Prostate gland (tissue), 2 donors: ENCODE results near the gene GUCY1A2. TPM values are rescaled to one million over a fixed set of nuclear protein-coding genes. Genes with fewer than 3 reads are reported as not detected.

ENCODE experiments used
- DNase-seq: peaks from one replicate; pipeline ENCODE4 v3.0.0-alpha.2; 2019; ENCODE audit warnings: low spot score
- H3K27ac ChIP-seq, 2 donors: fragments of 200-600 bp; sonication (generic); 2 replicates each; pipeline ENCODE4 v1.5.1; 2017 to 2019
- H3K27me3 ChIP-seq: fragments of 200-600 bp; sonication (generic); replicated peaks from 2 replicates; pipeline ENCODE4 v1.5.1; 2019; ENCODE audit not compliant: insufficient read depth
- H3K36me3 ChIP-seq, 2 donors: fragments of 200-600 bp; sonication (generic); 1 replicate in 1 of 2; 2 replicates in 1 of 2; pipeline versions ENCODE4 v1.5.1 to v1.8.1; 2017 to 2019
- H3K4me1 ChIP-seq: fragments of 200-600 bp; sonication (generic); replicated peaks from 2 replicates; pipeline ENCODE4 v1.5.1; 2019
- H3K4me3 ChIP-seq, 2 donors: fragments of 200-600 bp; sonication (generic); 2 replicates each; pipeline ENCODE4 v1.5.1; 2017 to 2019
- H3K9me3 ChIP-seq: fragments of 200-600 bp; sonication (generic); 2 replicates; pipeline ENCODE4 v1.5.1; 2017
- POLR2A ChIP-seq: fragments of 450-650 bp; IDR thresholded peaks from one replicate; pipeline ENCODE4 v1.6.1; 2016; ENCODE audit warnings: antibody characterized with exemption, mild to moderate bottlenecking
- POLR2AphosphoS5 ChIP-seq: sonication (generic); formaldehyde crosslinking; IDR thresholded peaks from one replicate; pipeline ENCODE4 v1.6.1; 2017; ENCODE audit warnings: antibody characterized with exemption
- WGBS: methylation state at CpG from one replicate; pipeline ENCODE4 v1.1.5; 2018; 5-methylcytosine and 5-hydroxymethylcytosine counted together
- intact Hi-C: fragments of 100-400 bp; cut with DNase I; formaldehyde crosslinking; loops from one replicate; pipeline ENCODE4 v1.14.2; 2022
- total RNA-seq, 2 donors: library from RNA; depleted of rRNA; stranded (reverse); fragments of >200 nt; gene quantifications; one replicate each; pipeline ENCODE4 v1.1.0, GENCODE V29; 2016
- TF ChIP-seq, protein P1 (sequence below), 4 experiments: fragments of 200-600 bp in 2 of 4; fragments of 450-650 bp in 2 of 4; sonication (generic) in 2 of 4; IDR thresholded peaks; 1 replicate in 3 of 4; 2 replicates in 1 of 4; pipeline ENCODE4 v1.5.1; 2016 to 2019; ENCODE audit warnings: antibody characterized with exemption in 4 of 4, mild to moderate bottlenecking in 2 of 4, moderate library complexity in 2 of 4

The GUCY1A2 gene
- total RNA-seq, 2 donors from 2014 or later: 1.2 to 15.3 TPM

DNA sequence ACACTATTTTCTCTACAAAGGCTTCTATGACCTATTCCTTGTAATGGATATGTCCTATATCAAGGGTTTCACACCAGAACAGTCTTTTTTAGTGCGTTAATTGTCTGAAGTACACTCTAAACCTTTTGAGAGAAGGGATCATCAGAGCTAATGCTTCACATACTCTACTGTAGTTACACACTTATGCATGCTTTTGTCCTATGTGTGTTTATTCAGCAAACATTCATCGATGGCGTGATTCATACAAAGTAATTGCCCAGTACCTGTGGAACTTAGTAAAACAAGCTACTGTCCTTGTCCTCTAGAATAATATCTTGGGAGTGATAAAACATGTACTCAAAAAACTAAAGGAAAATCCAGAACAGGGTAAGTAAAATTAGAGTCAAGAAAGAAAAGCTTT is 139.2 kb downstream of the GUCY1A2 start:
- TF ChIP-seq, protein P1, sequence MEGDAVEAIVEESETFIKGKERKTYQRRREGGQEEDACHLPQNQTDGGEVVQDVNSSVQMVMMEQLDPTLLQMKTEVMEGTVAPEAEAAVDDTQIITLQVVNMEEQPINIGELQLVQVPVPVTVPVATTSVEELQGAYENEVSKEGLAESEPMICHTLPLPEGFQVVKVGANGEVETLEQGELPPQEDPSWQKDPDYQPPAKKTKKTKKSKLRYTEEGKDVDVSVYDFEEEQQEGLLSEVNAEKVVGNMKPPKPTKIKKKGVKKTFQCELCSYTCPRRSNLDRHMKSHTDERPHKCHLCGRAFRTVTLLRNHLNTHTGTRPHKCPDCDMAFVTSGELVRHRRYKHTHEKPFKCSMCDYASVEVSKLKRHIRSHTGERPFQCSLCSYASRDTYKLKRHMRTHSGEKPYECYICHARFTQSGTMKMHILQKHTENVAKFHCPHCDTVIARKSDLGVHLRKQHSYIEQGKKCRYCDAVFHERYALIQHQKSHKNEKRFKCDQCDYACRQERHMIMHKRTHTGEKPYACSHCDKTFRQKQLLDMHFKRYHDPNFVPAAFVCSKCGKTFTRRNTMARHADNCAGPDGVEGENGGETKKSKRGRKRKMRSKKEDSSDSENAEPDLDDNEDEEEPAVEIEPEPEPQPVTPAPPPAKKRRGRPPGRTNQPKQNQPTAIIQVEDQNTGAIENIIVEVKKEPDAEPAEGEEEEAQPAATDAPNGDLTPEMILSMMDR (IDR thresholded peaks at IDR 0.05): no peak
- TF ChIP-seq POLR2AphosphoS5 (no peak), POLR2A (no peak)
- Histone ChIP-seq H3K4me3 (no peak overlapping the region), H3K27ac (no peak overlapping the region), H3K27me3 (no peaks in the 10 kb centered on the region), H3K36me3 (no peaks in the 10 kb centered on the region), H3K9me3 (no peaks in the 10 kb centered on the region), H3K4me1 (no peaks in the 10 kb centered on the region)
- 70% methylated on average over 3 of the region's 3 CpGs for WGBS
- intact Hi-C loops: no loop called here
- no peak for DNase-seq

DNA sequence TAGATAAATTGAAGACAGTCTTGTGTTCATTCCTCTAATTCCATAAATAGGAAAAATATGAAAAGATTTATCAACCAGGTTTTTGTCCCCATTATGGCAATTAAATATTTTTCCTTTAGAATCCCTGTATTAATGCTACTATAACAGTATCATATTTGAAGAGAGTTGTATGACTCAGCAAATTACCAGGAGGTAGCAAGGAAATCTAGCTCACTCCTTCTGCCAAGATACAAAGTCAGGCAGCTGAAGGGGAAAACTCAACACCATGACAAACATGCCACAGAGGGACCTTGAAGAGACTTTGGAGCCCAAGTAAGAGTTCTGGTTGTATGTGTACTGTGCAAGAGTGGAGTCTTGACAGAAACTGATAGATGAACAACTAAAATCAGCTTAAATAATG is 143.3 kb downstream of the GUCY1A2 start:
- Histone ChIP-seq H3K4me1 (no peaks in the 10 kb centered on the region), H3K4me3 (no peak overlapping the region), H3K36me3 (no peaks in the 10 kb centered on the region), H3K9me3 (no peaks in the 10 kb centered on the region), H3K27me3 (no peaks in the 10 kb centered on the region), H3K27ac (no peak overlapping the region)
- DNase-seq: no peak
- TF ChIP-seq, protein P1 (IDR thresholded peaks at IDR 0.05): no peak
- TF ChIP-seq POLR2AphosphoS5 (no peak), POLR2A (no peak)
- intact Hi-C loops: no loop called here

DNA sequence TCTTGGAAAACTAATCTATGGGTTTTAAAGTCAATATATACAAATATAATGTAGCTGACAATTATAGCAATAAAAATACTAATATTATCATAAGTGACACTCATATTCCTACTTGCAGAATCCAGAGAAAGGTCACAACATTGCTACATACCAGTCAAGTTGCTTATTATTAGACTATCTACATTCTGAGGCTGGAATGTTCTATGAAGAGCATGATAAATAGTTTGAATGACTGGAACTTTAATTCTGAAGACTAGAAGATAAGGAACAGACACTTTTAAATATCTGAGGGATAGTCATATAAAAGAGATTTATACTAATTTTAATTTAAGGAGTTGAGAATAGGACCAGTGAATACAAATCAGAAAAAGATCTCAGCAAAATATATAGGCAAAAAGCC is 146.0 kb downstream of the GUCY1A2 start:
- Histone ChIP-seq H3K9me3 (no peaks in the 10 kb centered on the region), H3K4me1 (no peaks in the 10 kb centered on the region), H3K36me3 (no peaks in the 10 kb centered on the region), H3K4me3 (no peak overlapping the region), H3K27me3 (no peaks in the 10 kb centered on the region), H3K27ac (no peak overlapping the region)
- DNase-seq: no peak
- intact Hi-C loops: no loop called here
- no peak for TF ChIP-seq POLR2A
- no peak for TF ChIP-seq POLR2AphosphoS5
- TF ChIP-seq, protein P1 (IDR thresholded peaks at IDR 0.05): no peak

DNA sequence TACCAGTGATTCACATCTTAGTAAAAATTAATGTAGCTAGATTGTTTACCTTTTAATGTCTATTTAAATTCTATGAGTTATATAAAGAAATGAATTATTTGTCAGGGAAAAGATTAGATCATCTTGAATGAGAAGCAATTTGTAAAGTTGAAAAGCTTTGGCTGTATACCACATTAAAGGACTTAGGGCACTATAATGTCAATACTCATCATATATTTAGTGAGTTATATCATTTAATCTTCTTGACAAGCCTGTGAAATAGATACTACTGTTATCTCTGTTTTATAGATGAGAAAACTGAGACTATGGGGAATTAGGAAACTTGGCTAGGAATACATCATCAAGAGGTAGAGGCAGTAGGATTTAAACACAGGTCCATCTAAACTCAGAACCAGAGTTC is 160.1 kb downstream of the GUCY1A2 start:
- H3K4me1 ChIP-seq: no peaks in the 10 kb centered on the region
- no peak overlapping the region for H3K27ac ChIP-seq
- intact Hi-C loops: no loop called here
- no peaks in the 10 kb centered on the region for H3K27me3 ChIP-seq
- H3K4me3 ChIP-seq: no peak overlapping the region
- H3K36me3 ChIP-seq: no peaks in the 10 kb centered on the region
- TF ChIP-seq POLR2AphosphoS5: no peak
- TF ChIP-seq, protein P1 (IDR thresholded peaks at IDR 0.05): no peak
- no peak for TF ChIP-seq POLR2A
- H3K9me3 ChIP-seq: no peaks in the 10 kb centered on the region
- DNase-seq: no peak

DNA sequence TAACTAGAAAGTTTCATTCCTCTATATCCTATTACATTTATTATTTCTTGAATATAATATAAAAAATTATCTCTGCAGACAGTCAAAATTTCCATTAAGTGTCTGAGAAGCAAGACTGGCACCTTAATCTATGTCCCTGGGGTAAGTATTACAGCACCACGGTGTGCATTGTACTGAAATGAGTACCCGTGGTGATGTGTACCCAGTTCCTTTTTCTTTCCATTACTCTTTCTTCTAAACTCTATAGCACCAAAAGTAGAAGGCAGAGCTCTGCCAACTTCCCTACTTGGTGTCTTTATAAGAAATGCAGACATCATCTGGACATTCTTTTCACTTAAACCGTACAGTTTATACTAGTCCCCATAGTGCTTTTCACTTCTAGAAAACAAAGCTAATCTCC is 161.7 kb downstream of the GUCY1A2 start:
- H3K4me3 ChIP-seq: no peak overlapping the region
- no peak overlapping the region for H3K27ac ChIP-seq
- no peaks in the 10 kb centered on the region for H3K36me3 ChIP-seq
- no peaks in the 10 kb centered on the region for H3K27me3 ChIP-seq
- intact Hi-C loops: no loop called here
- H3K9me3 ChIP-seq: no peaks in the 10 kb centered on the region
- H3K4me1 ChIP-seq: no peaks in the 10 kb centered on the region
- no peak for DNase-seq
- WGBS: 76% methylated on average over 3 of the region's 3 CpGs
- TF ChIP-seq POLR2A: no peak

DNA sequence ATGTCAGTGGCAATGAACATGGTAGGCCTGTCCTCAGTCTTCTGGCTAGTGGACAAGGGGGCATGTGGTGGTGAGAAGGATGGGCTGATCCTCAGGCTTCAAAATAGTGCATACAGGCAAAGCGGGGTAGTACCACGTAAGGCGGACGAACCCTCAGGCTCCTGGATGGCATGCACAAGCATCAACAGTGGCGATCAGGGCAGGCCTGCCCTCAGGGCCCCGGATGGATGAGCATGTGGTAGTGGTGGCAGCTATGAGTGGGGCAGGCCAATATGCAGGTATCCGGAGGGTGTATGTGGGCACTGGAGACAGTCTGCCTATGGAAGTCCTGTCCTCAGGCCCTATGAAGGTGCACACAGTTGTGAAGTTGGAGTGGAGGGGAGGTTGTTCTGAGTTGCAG is 163.8 kb downstream of the GUCY1A2 start:
- DNase-seq: no peak
- Histone ChIP-seq H3K36me3 (no peaks in the 10 kb centered on the region), H3K9me3 (no peaks in the 10 kb centered on the region), H3K27me3 (no peaks in the 10 kb centered on the region), H3K4me3 (no peak overlapping the region), H3K4me1 (no peaks in the 10 kb centered on the region), H3K27ac (no peak overlapping the region)
- TF ChIP-seq POLR2A: no peak
- WGBS: 98% methylated on average over 7 of the region's 7 CpGs
- intact Hi-C loops: no loop called here
